HG02610 (cell line): ENCODE data around the gene DNAJB2.
"Not testable (repeated sequence)": the region's sequence is repeated elsewhere in the genome, so short reads cannot be mapped to it uniquely, and the experiment has no call there.

Experiments used
- ATAC-seq: cut with Tn5 transposase; IDR thresholded peaks from one replicate; pipeline ENCODE4 v1.9.1; 2021; ENCODE audit warnings: mild to moderate bottlenecking, moderate library complexity; ENCODE audit not compliant: unreplicated experiment

Gene DNAJB2

GRCh38 chr2:219254590-219255201 lies 24.5 kb upstream of the DNAJB2 start:
- peak; percentile 37 for ATAC-seq

GRCh38 chr2:219258942-219259341 lies 20.2 kb upstream of the DNAJB2 start:
- ATAC-seq = not testable (repeated sequence)

- no peak for ATAC-seq
These were observed 17.9 kb upstream of the DNAJB2 start for GRCh38 chr2:219261024-219261855.

- ATAC-seq = no peak
These were observed 12.9 kb upstream of the DNAJB2 start for GRCh38 chr2:219266232-219266631.

GRCh38 chr2:219266886-219267285 lies 12.3 kb upstream of the DNAJB2 start:
- no peak for ATAC-seq

- ATAC-seq = no peak
These were observed 10.9 kb upstream of the DNAJB2 start for GRCh38 chr2:219268294-219268693.

- ATAC-seq = no peak
These were observed 9.7 kb upstream of the DNAJB2 start for GRCh38 chr2:219269362-219270054.

GRCh38 chr2:219270055-219270372 lies 9.2 kb upstream of the DNAJB2 start:
- no peak for ATAC-seq

- no peak for ATAC-seq
These were observed 8.1 kb upstream of the DNAJB2 start for GRCh38 chr2:219271021-219271420.

- ATAC-seq = no peak
These were observed 6.8 kb upstream of the DNAJB2 start for GRCh38 chr2:219272356-219272755.

- no peak for ATAC-seq
These were observed 6.2 kb upstream of the DNAJB2 start for GRCh38 chr2:219272995-219273394.

- ATAC-seq = no peak
These were observed 5.2 kb upstream of the DNAJB2 start for GRCh38 chr2:219273937-219274336.

GRCh38 chr2:219274361-219274921 lies 4.7 kb upstream of the DNAJB2 start:
- no peak for ATAC-seq

GRCh38 chr2:219277703-219278654 lies 1.2 kb upstream of the DNAJB2 start:
- peak; percentile 18 for ATAC-seq

- peak; percentile 3 for ATAC-seq
These were observed 463 bp upstream of the DNAJB2 start for GRCh38 chr2:219278655-219279150.

- no peak for ATAC-seq
These were observed 850 bp downstream of the DNAJB2 start for GRCh38 chr2:219279916-219280516.

GRCh38 chr2:219280651-219281050 lies 1.5 kb downstream of the DNAJB2 start:
- no peak for ATAC-seq

- ATAC-seq = no peak
These were observed 2.4 kb downstream of the DNAJB2 start for GRCh38 chr2:219281588-219281987.

GRCh38 chr2:219282375-219282774 lies 3.2 kb downstream of the DNAJB2 start:
- ATAC-seq = no peak
